Adrenal gland (tissue), 12 donors: ENCODE data around the gene RAB3IP. TPM values are rescaled to one million over a fixed set of nuclear protein-coding genes. Genes with fewer than 3 reads are reported as not detected.

ENCODE experiments used
- DNase-seq, 7 donors: peaks; one replicate each; pipeline ENCODE4 v3.0.0-alpha.2; 2019 to 2020
- H3K27ac ChIP-seq, 5 donors: fragments of 200-600 bp; sonication (generic) in 4 of 5; 1 replicate in 3 of 5; 2 replicates in 2 of 5; pipeline versions ENCODE4 v1.5.1 to v1.8.0; 2016 to 2020; ENCODE audit warnings: mild to moderate bottlenecking in 1 of 5
- H3K27me3 ChIP-seq: fragments of 200-600 bp; 2 replicates; pipeline ENCODE4 v1.8.0; 2021
- H3K36me3 ChIP-seq, 2 donors: fragments of 200-600 bp; replicated peaks in 1 of 2; 1 replicate in 1 of 2; 2 replicates in 1 of 2; pipeline versions ENCODE4 v1.5.1 to v1.8.0; 2018 to 2022
- H3K4me1 ChIP-seq, 2 donors: fragments of 200-600 bp; replicated peaks in 1 of 2; 1 replicate in 1 of 2; 2 replicates in 1 of 2; pipeline versions ENCODE4 v1.5.1 to v1.8.0; 2018 to 2021
- H3K4me3 ChIP-seq, 4 donors: fragments of 200-600 bp; sonication (generic) in 3 of 4; one replicate each; pipeline ENCODE4 v1.5.1; 2016 to 2018
- H3K9me3 ChIP-seq, 3 donors: fragments of 200-600 bp; sonication (generic) in 1 of 3; replicated peaks in 1 of 3; 1 replicate in 2 of 3; 2 replicates in 1 of 3; pipeline versions ENCODE4 v1.5.1 to v1.8.0; 2016 to 2021
- POLR2A ChIP-seq, 2 donors: fragments of 450-650 bp; IDR thresholded peaks; one replicate each; pipeline ENCODE4 v1.6.1; 2017; ENCODE audit warnings: antibody characterized with exemption in 2 of 2, mild to moderate bottlenecking in 2 of 2, moderate library complexity in 1 of 2
- WGBS, 4 donors: extraction: QIAGEN DNeasy Blood & Tissue Kit in 2 of 4; methylation state at CpG; one replicate each; pipeline versions ENCODE4 v1.1.5 to v1.1.7; 2013 to 2017; 5-methylcytosine and 5-hydroxymethylcytosine counted together
- intact Hi-C, 2 donors: fragments of 100-400 bp; cut with DNase I; formaldehyde crosslinking; loops; one replicate each; pipeline versions ENCODE4 v1.14.1 to v1.15.0; 2022 to 2023
- polyA plus RNA-seq, 3 donors: library from polyadenylated mRNA; stranded (reverse); fragments of 200-250 nt in 2 of 3; fragments of 350-450 nt in 1 of 3; fragmentation: Illumina TruSeq in 1 of 3; extraction: RNeasy Lipid Tissue Mini Kit (QIAGEN cat#74804) in 1 of 3; gene quantifications; one replicate each; pipeline ENCODE4 v1.2.3, GENCODE V29; 2013 to 2014
- total RNA-seq, 9 donors: library from RNA; depleted of rRNA in 4 of 9; stranded (reverse); fragments of >200 nt in 4 of 9; fragments of 120-200 nt in 1 of 9; fragmentation: NEBNext Ultra II Directional in 1 of 9; extraction: Animal tissue kit (Norgen Biotek cat#: 25700) in 1 of 9; gene quantifications; one replicate each; pipeline versions ENCODE4 v1.1.0 to v1.2.4, GENCODE V29; 2013 to 2023
- TF ChIP-seq, protein P1 (sequence below), 6 experiments: fragments of 450-650 bp in 4 of 6; fragments of 200-600 bp in 2 of 6; sonication (generic) in 1 of 6; IDR thresholded peaks; 1 replicate in 5 of 6; 2 replicates in 1 of 6; pipeline versions ENCODE4 v1.5.1 to v1.8.0; 2016 to 2021; ENCODE audit warnings: antibody characterized with exemption in 6 of 6, mild to moderate bottlenecking in 2 of 6, moderate library complexity in 1 of 6
- donor health status: healthy with polysubstance abuse.
- donor health status: Bipolar disorder and iron deficiency.
- donor health status: DM: yes; HTN: yes; CAD: no.
- donor health status: DM: no; HTN: no; CAD: no.
- donor health status: DM: no; HTN: no; CAD: no.
- donor health status: DM: yes; HTN: yes; CAD: no.

The RAB3IP gene
- total and polyA plus RNA-seq, 12 donors = 15.4 to 61.9 (median 27.9) TPM

DNA sequence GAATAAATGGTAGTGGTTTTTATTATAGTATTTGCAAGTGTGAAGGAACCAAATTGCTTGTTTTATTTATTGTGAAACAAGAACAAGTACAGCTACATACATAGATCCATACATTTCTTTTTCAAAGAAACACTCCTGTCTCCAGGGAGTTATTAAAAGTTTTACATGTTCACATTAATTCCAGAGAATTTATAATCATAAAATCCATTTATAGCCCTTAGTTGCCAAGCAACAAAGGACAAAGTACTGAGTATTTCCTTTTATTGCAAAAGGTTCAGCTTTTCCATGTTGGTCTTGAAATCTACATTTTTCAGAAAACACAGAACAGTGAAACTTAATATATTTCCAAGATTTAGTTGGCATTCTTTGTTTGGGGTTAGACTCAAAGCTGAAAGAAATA, 95.9 kb downstream of the RAB3IP start:
- peak overlapping the region in 1 of 5 donors; percentile 18 for H3K27ac ChIP-seq
- TF ChIP-seq POLR2A (IDR thresholded peaks at IDR 0.05) = no peak
- TF ChIP-seq, protein P1, sequence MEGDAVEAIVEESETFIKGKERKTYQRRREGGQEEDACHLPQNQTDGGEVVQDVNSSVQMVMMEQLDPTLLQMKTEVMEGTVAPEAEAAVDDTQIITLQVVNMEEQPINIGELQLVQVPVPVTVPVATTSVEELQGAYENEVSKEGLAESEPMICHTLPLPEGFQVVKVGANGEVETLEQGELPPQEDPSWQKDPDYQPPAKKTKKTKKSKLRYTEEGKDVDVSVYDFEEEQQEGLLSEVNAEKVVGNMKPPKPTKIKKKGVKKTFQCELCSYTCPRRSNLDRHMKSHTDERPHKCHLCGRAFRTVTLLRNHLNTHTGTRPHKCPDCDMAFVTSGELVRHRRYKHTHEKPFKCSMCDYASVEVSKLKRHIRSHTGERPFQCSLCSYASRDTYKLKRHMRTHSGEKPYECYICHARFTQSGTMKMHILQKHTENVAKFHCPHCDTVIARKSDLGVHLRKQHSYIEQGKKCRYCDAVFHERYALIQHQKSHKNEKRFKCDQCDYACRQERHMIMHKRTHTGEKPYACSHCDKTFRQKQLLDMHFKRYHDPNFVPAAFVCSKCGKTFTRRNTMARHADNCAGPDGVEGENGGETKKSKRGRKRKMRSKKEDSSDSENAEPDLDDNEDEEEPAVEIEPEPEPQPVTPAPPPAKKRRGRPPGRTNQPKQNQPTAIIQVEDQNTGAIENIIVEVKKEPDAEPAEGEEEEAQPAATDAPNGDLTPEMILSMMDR (IDR thresholded peaks at IDR 0.05) = no peak
- H3K4me3 ChIP-seq = no peak overlapping the region
- no peak for DNase-seq
- H3K27me3 ChIP-seq = no peaks in the 10 kb centered on the region
- no peaks in the 10 kb centered on the region for H3K36me3 ChIP-seq
- H3K9me3 ChIP-seq = no peaks in the 10 kb centered on the region
- intact Hi-C loops = no loop called here
- peaks cover 14 to 37% of the 10 kb centered on the region in 2 donors for H3K4me1 ChIP-seq

DNA sequence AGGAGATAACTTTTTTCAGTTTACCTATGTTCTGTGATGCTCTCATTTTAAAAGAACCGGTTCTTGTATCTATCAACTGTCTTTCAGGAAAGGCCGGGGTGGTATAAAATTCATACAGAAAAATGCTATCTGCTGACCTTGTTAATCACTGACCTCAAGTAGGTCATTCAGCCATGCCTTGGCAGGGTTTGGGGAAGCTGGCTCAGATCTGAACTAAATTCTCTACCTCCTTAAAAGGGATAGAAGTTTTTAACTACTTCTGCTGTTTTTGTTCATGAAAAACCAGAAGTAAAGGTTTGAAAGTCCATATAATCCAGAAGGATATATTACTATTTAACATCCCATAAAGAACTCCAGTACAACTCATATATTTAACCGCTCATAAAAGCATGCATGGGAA, 96.4 kb downstream of the RAB3IP start:
- peak in 6 of 7 donors; percentile 44 to 73 (median 59) for DNase-seq
- Histone ChIP-seq H3K27ac (peak overlapping the region in 3 of 5 donors; percentile 20 to 45 (median 22)), H3K4me3 (no peak overlapping the region), H3K9me3 (no peaks in the 10 kb centered on the region), H3K4me1 (peaks cover 17 to 40% of the 10 kb centered on the region in 2 donors), H3K36me3 (no peaks in the 10 kb centered on the region), H3K27me3 (no peaks in the 10 kb centered on the region)
- TF ChIP-seq POLR2A (IDR thresholded peaks at IDR 0.05) = no peak
- TF ChIP-seq, protein P1 (IDR thresholded peaks at IDR 0.05) = no peak
- WGBS, 4 donors = 41 to 49% (median 45%) methylated on average over 3 of the region's 3 CpGs
- intact Hi-C loops = no loop called here

DNA sequence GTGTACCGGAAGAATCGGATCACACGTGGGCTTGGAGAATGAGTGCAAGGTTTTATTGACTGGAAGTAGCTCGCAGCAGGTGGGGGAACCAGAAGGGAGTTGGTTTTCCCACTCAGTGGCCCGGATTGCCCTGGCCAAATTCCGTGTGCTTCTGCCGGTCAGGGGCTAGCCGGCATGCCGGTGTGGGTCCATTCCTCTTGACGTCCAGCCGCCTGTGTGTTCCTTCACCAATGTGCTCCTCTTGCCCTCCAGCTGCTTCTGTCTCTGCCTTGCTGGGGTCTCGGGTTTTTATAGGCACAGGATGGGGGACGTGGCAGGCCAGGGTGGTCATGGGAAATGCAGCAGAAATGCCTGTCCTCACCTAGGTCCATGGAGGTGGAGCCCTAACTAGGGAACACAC, 97.4 kb downstream of the RAB3IP start:
- no peak for TF ChIP-seq POLR2A (IDR thresholded peaks at IDR 0.05)
- TF ChIP-seq, protein P1 (IDR thresholded peaks at IDR 0.05) = no peak
- 88 to 95% (median 93%) methylated on average over 7 to 13 of the region's 13 CpGs for WGBS, 4 donors
- no peak overlapping the region for H3K4me3 ChIP-seq
- intact Hi-C loops = no loop called here
- peak overlapping the region in 1 of 5 donors; percentile 45 for H3K27ac ChIP-seq
- no peak for DNase-seq
- H3K36me3 ChIP-seq = no peaks in the 10 kb centered on the region
- no peaks in the 10 kb centered on the region for H3K9me3 ChIP-seq
- no peaks in the 10 kb centered on the region for H3K27me3 ChIP-seq
- H3K4me1 ChIP-seq = peaks cover 27 to 50% of the 10 kb centered on the region in 2 donors

DNA sequence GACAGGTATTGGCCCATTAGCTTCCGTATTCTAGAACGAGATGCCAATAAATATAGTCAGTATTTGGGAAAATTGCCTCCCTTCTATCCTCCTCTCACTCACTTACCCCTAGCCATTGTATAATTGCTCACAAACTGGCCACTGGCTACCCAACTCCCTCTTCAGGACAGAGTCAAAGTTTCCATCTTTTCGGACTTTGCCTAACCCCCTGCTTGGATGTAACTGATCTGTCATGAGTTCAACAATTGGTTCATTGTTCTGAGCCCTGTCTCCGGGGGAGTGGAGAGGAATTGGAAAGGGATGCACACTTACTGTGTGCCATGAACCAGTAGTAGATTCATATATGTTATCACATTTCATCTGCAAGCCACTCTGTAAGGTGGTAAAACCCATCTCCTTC, 98.5 kb downstream of the RAB3IP start:
- H3K27ac ChIP-seq = no peak overlapping the region
- TF ChIP-seq, protein P1 (IDR thresholded peaks at IDR 0.05) = no peak
- no peak overlapping the region for H3K4me3 ChIP-seq
- no peak for DNase-seq
- no peaks in the 10 kb centered on the region for H3K36me3 ChIP-seq
- intact Hi-C loops = no loop called here
- H3K9me3 ChIP-seq = no peaks in the 10 kb centered on the region
- peaks cover 28 to 50% of the 10 kb centered on the region in 2 donors for H3K4me1 ChIP-seq
- WGBS, 4 donors = 89 to 96% (median 92%) methylated on average over 4 of the region's 4 CpGs
- H3K27me3 ChIP-seq = no peaks in the 10 kb centered on the region
